Adrenal gland (tissue), 5 donors: ENCODE results near the gene FGF12.

Experiments
- POLR2A ChIP-seq, 2 donors: fragments of 450-650 bp; IDR thresholded peaks; one replicate each; pipeline ENCODE4 v1.6.1; 2017; ENCODE audit warnings: antibody characterized with exemption in 2 of 2, mild to moderate bottlenecking in 2 of 2, moderate library complexity in 1 of 2
- TF ChIP-seq, protein P1 (sequence below), 6 experiments: fragments of 450-650 bp in 4 of 6; fragments of 200-600 bp in 2 of 6; sonication (generic) in 1 of 6; IDR thresholded peaks; 1 replicate in 5 of 6; 2 replicates in 1 of 6; pipeline versions ENCODE4 v1.5.1 to v1.8.0; 2016 to 2021; ENCODE audit warnings: antibody characterized with exemption in 6 of 6, mild to moderate bottlenecking in 2 of 6, moderate library complexity in 1 of 6
- donor health status: DM: no; HTN: no; CAD: no.

DNA sequence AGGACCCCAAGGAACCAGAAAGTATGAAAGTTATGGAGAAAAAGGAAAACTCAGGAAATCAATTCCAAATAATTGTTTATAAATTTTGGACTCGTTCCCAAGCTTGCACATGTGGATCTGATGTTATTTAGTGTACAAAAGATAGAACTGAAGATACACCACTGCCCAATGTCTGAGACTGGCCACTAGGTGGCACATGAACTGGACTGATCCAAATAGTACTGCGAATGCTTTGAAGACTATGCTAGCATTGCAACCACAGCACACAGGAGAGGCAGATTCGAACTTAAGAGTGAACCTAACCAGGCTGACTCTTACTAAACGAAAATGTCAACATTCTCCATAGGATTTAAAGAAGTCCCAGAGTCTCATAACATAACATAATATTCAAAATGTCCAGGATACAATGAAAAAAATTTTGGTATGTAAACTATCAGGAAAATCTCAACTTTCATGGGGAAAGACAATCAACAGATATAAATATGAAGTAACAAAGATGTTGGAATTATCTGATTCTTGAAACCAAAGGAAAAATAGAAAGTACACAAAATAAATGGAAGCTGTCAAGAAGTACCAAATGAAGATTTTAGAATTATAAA lies 596.7 kb downstream of the FGF12 start:
- TF ChIP-seq, protein P1, sequence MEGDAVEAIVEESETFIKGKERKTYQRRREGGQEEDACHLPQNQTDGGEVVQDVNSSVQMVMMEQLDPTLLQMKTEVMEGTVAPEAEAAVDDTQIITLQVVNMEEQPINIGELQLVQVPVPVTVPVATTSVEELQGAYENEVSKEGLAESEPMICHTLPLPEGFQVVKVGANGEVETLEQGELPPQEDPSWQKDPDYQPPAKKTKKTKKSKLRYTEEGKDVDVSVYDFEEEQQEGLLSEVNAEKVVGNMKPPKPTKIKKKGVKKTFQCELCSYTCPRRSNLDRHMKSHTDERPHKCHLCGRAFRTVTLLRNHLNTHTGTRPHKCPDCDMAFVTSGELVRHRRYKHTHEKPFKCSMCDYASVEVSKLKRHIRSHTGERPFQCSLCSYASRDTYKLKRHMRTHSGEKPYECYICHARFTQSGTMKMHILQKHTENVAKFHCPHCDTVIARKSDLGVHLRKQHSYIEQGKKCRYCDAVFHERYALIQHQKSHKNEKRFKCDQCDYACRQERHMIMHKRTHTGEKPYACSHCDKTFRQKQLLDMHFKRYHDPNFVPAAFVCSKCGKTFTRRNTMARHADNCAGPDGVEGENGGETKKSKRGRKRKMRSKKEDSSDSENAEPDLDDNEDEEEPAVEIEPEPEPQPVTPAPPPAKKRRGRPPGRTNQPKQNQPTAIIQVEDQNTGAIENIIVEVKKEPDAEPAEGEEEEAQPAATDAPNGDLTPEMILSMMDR (IDR thresholded peaks at IDR 0.05), result peak; percentile 64 to 77 (median 71)
- TF ChIP-seq POLR2A (IDR thresholded peaks at IDR 0.05), result no peak
